PFSK-1 (cell line): ENCODE results near the gene HOXA4.

Source experiments
- FOXP2 ChIP-seq: optimal IDR thresholded peaks from 2 replicates; pipeline ENCODE3; 2011; ENCODE audit warnings: borderline replicate concordance, control low read depth, inconsistent platforms; ENCODE audit not compliant: insufficient read depth; ENCODE audit errors: extremely low read length, extremely low read depth
- POLR2AphosphoS5 ChIP-seq: IDR thresholded peaks from 2 replicates; pipeline ENCODE4 v1.6.1; 2012; ENCODE audit warnings: low read depth, mild to moderate bottlenecking, control low read depth, low read length, moderate library complexity
- SIN3A ChIP-seq: IDR thresholded peaks from 2 replicates; pipeline ENCODE4 v1.6.1; 2012; ENCODE audit warnings: mild to moderate bottlenecking, low read length, moderate library complexity, borderline replicate concordance; ENCODE audit not compliant: insufficient read depth
- TAF1 ChIP-seq: IDR thresholded peaks from 2 replicates; pipeline ENCODE4 v1.6.1; 2012; ENCODE audit warnings: low read length, control low read depth, borderline replicate concordance; ENCODE audit not compliant: insufficient read depth
- TF ChIP-seq, protein P1 (sequence below), 2 experiments: IDR thresholded peaks; 2 replicates each; pipeline versions ENCODE4 v1.6.1 to v1.8.0; 2011 to 2012; ENCODE audit warnings: low read depth in 2 of 2, low read length in 2 of 2, control low read depth in 1 of 2, inconsistent platforms in 1 of 2, mild to moderate bottlenecking in 1 of 2, moderate library complexity in 1 of 2; ENCODE audit not compliant: insufficient read depth in 1 of 2

HOXA4 gene

GRCh38 chr7:27098578-27099451, 31.7 kb downstream of the HOXA4 start:
- TF ChIP-seq POLR2AphosphoS5 (no peak), SIN3A (no peak), TAF1 (no peak)

- TF ChIP-seq, protein P1, sequence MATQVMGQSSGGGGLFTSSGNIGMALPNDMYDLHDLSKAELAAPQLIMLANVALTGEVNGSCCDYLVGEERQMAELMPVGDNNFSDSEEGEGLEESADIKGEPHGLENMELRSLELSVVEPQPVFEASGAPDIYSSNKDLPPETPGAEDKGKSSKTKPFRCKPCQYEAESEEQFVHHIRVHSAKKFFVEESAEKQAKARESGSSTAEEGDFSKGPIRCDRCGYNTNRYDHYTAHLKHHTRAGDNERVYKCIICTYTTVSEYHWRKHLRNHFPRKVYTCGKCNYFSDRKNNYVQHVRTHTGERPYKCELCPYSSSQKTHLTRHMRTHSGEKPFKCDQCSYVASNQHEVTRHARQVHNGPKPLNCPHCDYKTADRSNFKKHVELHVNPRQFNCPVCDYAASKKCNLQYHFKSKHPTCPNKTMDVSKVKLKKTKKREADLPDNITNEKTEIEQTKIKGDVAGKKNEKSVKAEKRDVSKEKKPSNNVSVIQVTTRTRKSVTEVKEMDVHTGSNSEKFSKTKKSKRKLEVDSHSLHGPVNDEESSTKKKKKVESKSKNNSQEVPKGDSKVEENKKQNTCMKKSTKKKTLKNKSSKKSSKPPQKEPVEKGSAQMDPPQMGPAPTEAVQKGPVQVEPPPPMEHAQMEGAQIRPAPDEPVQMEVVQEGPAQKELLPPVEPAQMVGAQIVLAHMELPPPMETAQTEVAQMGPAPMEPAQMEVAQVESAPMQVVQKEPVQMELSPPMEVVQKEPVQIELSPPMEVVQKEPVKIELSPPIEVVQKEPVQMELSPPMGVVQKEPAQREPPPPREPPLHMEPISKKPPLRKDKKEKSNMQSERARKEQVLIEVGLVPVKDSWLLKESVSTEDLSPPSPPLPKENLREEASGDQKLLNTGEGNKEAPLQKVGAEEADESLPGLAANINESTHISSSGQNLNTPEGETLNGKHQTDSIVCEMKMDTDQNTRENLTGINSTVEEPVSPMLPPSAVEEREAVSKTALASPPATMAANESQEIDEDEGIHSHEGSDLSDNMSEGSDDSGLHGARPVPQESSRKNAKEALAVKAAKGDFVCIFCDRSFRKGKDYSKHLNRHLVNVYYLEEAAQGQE (IDR thresholded peaks at IDR 0.05; ENCODE audit: insufficient read depth in 1 of 2, low read depth in 2 of 2, low read length in 2 of 2): no peak
- no peak for TF ChIP-seq FOXP2
Measured at GRCh38 chr7:27097686-27098577, 32.6 kb downstream of the HOXA4 start.

DNA sequence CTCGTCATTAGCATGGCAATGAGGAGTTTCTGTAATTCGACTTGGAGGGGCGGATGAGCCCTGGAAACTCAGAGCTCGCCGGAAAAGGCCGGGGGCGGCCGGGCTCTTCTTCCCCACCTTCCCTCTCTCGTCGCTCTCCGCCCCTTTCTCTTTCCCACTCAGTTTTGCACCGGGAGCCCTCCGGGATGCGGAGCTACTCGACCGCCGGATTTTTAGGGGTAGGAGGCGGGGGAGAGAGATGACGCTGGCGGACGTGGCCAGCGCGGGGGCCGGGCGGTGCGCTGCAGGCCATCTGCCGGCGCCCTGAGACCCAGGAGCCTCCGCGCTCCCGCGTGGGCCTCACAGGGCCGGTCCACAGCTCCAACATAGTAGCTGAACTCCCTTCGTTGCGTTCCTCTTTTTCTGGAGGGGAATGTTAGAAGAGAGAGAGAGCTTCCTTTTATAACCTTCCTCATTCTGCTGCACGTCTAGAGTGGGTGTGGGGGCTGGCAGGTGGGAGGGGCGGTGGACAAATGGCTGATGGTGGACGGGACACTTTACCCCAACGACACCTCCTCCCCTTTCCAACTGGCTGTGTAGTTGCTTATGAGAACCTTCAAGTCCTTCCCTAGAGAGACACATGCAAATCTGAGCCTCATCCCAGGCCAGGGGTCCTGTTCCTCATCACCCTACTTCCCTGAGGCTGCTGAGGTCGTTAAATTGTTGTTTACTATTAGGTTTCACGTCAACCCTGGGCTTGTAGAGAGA, 33.6 kb downstream of the HOXA4 start:
- TF ChIP-seq POLR2AphosphoS5 (no peak), FOXP2 (no peak), SIN3A (no peak), TAF1 (no peak)
- TF ChIP-seq, protein P1 (IDR thresholded peaks at IDR 0.05; ENCODE audit: insufficient read depth in 1 of 2, low read depth in 2 of 2, low read length in 2 of 2): no peak

DNA sequence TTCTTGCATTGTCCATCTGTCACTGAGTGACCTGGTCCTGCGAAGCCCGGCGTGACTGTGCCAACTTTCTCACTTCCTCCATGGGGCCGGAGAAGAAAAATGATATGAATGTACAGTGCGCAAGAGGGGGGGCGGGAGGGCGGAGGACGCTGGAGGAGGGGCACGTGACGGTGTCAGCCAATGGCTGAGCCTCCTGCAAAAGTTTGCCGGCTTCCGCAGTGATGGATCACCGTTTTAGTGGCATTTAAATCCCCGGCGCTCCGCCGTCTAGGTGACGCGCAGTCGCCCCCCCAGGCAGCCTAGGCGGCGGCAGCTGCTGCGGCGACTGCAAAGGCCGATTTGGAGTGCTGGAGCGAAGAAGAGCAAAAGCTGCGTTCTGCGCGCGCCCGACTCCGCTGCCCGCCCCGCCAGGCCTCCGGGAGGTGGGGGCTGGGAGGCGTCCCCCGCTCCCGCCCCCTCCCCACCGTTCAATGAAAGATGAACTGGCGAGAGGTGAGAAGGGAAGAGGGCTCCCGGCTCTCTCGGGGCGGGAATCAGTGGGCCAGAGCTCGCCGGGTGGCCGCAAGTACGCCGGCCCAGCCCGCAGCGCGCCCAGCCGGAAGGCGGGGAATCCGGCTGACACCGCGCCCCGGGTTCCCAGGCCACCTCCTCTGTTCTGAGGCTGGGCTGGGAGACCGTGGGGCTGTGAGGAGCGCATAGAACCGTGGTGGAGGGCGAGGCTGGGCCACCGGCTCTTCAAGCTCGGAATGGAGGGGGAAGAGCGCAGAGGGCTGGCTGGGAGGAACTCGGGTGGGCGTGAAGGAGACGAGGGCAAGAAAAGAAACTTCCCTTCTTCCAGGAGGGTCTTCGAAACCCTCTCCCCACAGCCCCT, 34.4 kb downstream of the HOXA4 start, which contains the start of gene HOXA1:
TSS of gene HOXA1 (minus strand) at position 104 of the 871 bp plus-strand sequence. CDS start at position 16, 88 bp downstream.
- TF ChIP-seq POLR2AphosphoS5 (no peak), SIN3A (no peak), FOXP2 (no peak), TAF1 (no peak)
- TF ChIP-seq, protein P1 (IDR thresholded peaks at IDR 0.05; ENCODE audit: insufficient read depth in 1 of 2, low read depth in 2 of 2, low read length in 2 of 2): no peak
